ENCODE measurements around the gene EDRF1. TPM values are rescaled to one million over a fixed set of nuclear protein-coding genes. Genes with fewer than 3 reads are reported as not detected.

EDRF1 gene
- total and polyA plus RNA-seq, 2 of the 8 experiments (the other 6 are each of a cell fraction or from before 2014, with no cell fraction given): 19.9 to 37.8 TPM

Other genes starting within 250 kb of the EDRF1 start
- gene TEX36, start 36.5 kb upstream of the EDRF1 start, total RNA-seq (2021; fragmentation: NEBNext Ultra II Directional; extraction: Animal tissue kit (Norgen Biotek cat#: 25700)): not detected in 2 replicates
- gene TEX36, start 36.5 kb upstream of the EDRF1 start, polyA plus RNA-seq (2011; rRNA removed): not detected in 2 replicates
- not detected in 2 replicates for gene MMP21, start 56.1 kb downstream of the EDRF1 start, total RNA-seq (2021; fragmentation: NEBNext Ultra II Directional; extraction: Animal tissue kit (Norgen Biotek cat#: 25700))
- 0.05 TPM in 1 of 2 replicates, not detected in the other for gene MMP21, start 56.1 kb downstream of the EDRF1 start, polyA plus RNA-seq (2011; rRNA removed)
- gene UROS, start 103.5 kb downstream of the EDRF1 start, total RNA-seq (2021; fragmentation: NEBNext Ultra II Directional; extraction: Animal tissue kit (Norgen Biotek cat#: 25700)): 43.3 and 45.6 TPM in 2 replicates
- 58.0 and 62.6 TPM in 2 replicates for gene UROS, start 103.5 kb downstream of the EDRF1 start, polyA plus RNA-seq (2011; rRNA removed)
- 118 and 120 TPM in 2 replicates for gene BCCIP, start 103.8 kb downstream of the EDRF1 start, total RNA-seq (2021; fragmentation: NEBNext Ultra II Directional; extraction: Animal tissue kit (Norgen Biotek cat#: 25700))
- gene BCCIP, start 103.8 kb downstream of the EDRF1 start, polyA plus RNA-seq (2011; rRNA removed): 16.6 and 33.9 TPM in 2 replicates
- 15.6 and 15.8 TPM in 2 replicates for gene DHX32, start 161.6 kb downstream of the EDRF1 start, total RNA-seq (2021; fragmentation: NEBNext Ultra II Directional; extraction: Animal tissue kit (Norgen Biotek cat#: 25700))
- 7.0 and 12.4 TPM in 2 replicates for gene DHX32, start 161.6 kb downstream of the EDRF1 start, polyA plus RNA-seq (2011; rRNA removed)
- gene FANK1, start 176.9 kb downstream of the EDRF1 start, total RNA-seq (2021; fragmentation: NEBNext Ultra II Directional; extraction: Animal tissue kit (Norgen Biotek cat#: 25700)): 0.84 TPM in 1 of 2 replicates, not detected in the other
- 0.74 and 1.2 TPM in 2 replicates for gene FANK1, start 176.9 kb downstream of the EDRF1 start, polyA plus RNA-seq (2011; rRNA removed)